ENCODE results near the gene SKI.

Gene SKI

DNA sequence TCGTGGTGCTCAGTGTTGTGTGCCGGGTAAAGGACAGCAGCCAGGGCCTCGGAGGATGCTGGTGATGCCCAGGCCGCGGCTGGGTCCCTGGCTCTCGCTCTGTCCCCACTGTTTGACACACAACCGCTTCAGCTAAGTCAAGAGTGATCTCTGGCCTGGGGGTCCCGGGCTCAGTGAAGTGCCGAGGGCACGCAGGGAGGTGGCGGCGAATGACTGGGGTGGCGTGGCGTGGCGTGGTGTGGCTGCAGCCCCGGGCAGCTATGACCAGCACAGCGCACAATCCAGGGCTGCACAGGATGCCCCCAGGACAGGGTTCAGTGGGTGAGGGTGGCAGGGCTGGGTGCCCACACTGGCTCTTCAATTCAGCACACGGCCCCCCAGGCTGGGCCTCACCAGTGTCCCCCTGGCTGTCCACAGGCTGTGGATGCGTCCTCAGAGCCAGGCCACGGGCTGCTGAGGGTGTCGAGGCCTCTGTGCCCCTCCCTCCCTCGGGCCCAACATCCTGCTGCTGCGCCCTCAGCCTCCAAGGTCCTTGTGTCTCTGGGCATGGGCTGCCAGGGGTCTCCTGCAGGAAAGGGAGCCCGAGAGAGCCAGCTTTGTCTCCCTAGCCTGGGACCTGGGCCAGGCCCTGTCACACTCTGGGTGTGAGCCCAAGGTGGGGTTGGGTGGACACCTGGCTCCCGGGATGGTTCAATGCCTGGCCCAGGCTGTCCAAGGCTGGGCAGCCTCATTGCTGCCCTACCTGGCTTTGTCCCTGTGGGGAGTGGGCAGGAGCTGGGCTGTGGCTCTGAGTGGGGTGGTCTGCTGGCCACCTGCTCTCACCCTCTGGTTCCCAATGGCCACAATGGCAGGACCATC is 12.0 kb upstream of the SKI start:
- Histone ChIP-seq H3K4me1 (peaks cover 9 to 40% (median 34%) of the 10 kb centered on the region in 4 donors), H3K36me3 (no peaks in the 10 kb centered on the region), H3K27ac (peak overlapping the region in 1 of 2 donors; percentile 100), H3K27me3 (no peaks in the 10 kb centered on the region), H3K4me3 (no peak overlapping the region), H3K9me3 (no peaks in the 10 kb centered on the region)
- intact Hi-C loops (cut with DNase I; ENCODE audit: low total_unique reads): loop anchor here (5.0 kb wide), 1 partner anchor 976 kb away; no protein-coding TSS in a partner anchor
- DNase-seq: peak in 1 of 2 donors; percentile 70
- no peak for TF ChIP-seq CTCF (IDR thresholded peaks at IDR 0.05)

- H3K27ac ChIP-seq: no peak overlapping the region
- no peak for TF ChIP-seq CTCF (IDR thresholded peaks at IDR 0.05)
- H3K9me3 ChIP-seq: no peaks in the 10 kb centered on the region
- intact Hi-C loops (cut with DNase I; ENCODE audit: low total_unique reads): loop anchor here (5.0 kb wide), 1 partner anchor 976 kb away; no protein-coding TSS in a partner anchor
- H3K4me1 ChIP-seq: peaks cover 9 to 36% (median 34%) of the 10 kb centered on the region in 4 donors
- H3K4me3 ChIP-seq: no peak overlapping the region
- no peaks in the 10 kb centered on the region for H3K27me3 ChIP-seq
- H3K36me3 ChIP-seq: no peaks in the 10 kb centered on the region
- no peak for DNase-seq
These were observed 11.4 kb upstream of the SKI start for GRCh38 chr1:2216767-2217058.

DNA sequence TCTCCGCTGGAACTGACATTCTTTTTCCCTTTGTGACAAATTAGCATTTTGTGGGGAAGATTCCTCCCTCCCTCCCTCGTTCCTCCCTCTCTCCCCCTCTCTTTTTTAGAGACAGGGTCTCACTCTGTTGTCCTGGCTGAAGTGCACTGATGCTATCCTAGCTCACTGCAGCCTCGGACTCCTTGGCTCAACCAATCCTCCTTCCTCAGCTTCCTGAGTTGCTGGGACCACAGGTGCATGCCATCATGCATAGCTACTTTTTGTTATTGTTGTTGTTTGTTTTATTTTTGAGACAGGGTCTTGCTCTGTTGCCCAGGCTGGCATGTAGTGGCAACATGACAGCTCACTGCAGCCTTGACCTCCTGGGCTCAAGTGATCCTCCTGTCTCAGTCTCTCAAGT is 6.8 kb upstream of the SKI start:
- Histone ChIP-seq H3K27ac (no peak overlapping the region), H3K4me1 (peaks cover 0 to 3% (median under 1%) of the 10 kb centered on the region in 4 donors), H3K4me3 (no peak overlapping the region), H3K27me3 (no peaks in the 10 kb centered on the region), H3K9me3 (no peaks in the 10 kb centered on the region), H3K36me3 (no peaks in the 10 kb centered on the region)
- DNase-seq: no peak
- intact Hi-C loops (cut with DNase I; ENCODE audit: low total_unique reads): no loop called here
- TF ChIP-seq CTCF (IDR thresholded peaks at IDR 0.05): no peak

DNA sequence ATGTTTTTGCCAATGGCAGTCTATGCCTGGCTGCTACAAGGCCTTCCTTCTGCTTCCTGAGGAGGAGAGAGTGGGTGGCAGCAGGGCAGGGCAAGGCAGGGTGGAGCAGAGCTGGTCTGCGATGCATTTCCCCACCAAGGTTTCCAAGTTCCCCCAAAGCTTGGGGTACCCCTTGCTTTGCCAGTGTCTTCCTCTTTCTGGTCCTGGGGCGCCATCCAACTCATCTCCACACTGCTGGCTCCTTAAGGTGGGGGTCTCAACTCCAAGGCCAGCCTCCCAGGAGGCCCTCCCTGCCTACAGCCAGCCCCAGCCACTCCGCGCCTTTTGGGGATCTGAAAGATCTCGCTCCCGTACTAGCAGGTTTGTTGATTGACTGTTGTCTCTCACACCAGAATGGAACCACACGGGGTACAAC is 3.9 kb upstream of the SKI start:
- no peak for TF ChIP-seq CTCF (IDR thresholded peaks at IDR 0.05)
- peak in 1 of 2 donors; percentile 22 for DNase-seq
- intact Hi-C loops (cut with DNase I; ENCODE audit: low total_unique reads): no loop called here
- Histone ChIP-seq H3K27me3 (no peaks in the 10 kb centered on the region), H3K27ac (no peak overlapping the region), H3K4me3 (no peak overlapping the region), H3K36me3 (no peaks in the 10 kb centered on the region), H3K4me1 (peaks cover 0 to 10% (median 8%) of the 10 kb centered on the region in 4 donors), H3K9me3 (no peaks in the 10 kb centered on the region)

DNA sequence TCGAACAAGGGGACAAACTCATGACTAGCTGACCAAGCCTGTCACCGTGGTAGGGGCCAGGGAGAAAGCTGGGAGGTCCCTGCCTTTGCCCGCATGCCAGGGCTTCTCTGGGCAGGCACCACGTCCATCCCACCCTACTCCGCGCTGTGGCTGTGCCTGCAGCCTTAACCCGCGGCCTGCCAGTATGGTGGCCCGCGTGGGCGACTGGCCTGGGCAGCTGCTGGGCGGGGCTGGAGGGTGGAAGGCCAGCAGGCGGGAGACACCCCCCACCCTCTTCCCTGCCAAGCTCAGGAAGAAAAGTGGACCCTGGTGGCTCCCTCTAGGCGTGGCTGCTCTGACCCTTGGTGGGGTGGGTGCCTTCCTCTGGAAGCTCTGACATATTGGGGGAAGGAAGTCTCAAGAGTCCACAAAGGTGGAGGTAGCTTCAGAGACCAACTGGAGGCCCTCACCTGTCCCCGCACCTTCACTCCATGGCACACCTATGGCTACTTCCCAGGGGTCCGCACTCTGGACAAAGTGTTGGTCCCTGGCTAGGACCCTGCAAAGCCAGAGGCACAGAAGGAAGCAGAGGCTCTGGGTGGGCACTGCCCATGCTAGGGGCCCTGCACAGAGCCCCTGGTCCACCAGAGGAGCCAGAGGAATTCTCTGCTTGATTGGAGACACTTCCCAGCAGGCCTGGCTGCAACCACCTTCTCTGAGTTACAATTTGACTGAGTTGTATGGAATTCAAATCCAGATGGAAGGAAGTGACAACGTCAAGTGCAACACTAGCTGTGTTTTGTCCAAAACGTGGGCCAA is 3.3 kb upstream of the SKI start:
- DNase-seq: no peak
- Histone ChIP-seq H3K27me3 (no peaks in the 10 kb centered on the region), H3K36me3 (no peaks in the 10 kb centered on the region), H3K27ac (no peak overlapping the region), H3K4me3 (no peak overlapping the region), H3K4me1 (peaks cover 0 to 10% (median 8%) of the 10 kb centered on the region in 4 donors), H3K9me3 (no peaks in the 10 kb centered on the region)
- no peak for TF ChIP-seq CTCF (IDR thresholded peaks at IDR 0.05)
- intact Hi-C loops (cut with DNase I; ENCODE audit: low total_unique reads): no loop called here

Data from tibial artery (tissue), 4 donors.